ENCODE measurements around the gene LMAN2.

The LMAN2 gene

DNA sequence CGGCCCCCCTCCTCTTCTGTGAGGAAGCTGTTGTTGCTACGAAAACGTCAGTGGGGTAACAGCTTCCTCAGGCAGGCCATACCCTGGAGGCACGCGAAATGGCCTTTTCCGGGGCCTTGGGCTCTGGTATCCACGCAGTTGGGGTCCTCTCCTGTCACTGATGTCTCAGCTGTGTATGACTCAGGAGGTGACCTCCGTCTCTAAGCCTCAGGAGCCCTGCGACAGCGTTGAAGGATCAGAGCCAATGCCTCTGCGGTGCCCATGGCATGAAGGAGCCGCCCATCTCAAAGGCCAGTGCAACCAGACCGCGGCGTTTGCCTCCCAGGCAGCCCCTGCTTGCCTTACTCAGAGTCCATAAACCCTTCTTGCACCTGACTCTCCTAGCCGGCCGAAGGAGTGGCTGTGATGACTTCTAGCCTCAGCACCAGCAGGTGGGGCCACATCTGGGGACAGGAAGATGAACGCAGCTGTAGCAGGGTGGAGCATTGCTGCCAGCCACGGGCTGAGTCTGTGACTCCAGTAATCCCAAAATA, 38.8 kb downstream of the LMAN2 start:
- peak overlapping the region; percentile 65 for H3K4me3 ChIP-seq (ENCODE audit: low read length)
- H3K4me2 ChIP-seq (ENCODE audit: low read length): peak overlapping the region; percentile 100
- peak overlapping the region; percentile 59 for H3K9ac ChIP-seq (ENCODE audit: low read depth, low read length)
- peaks cover 5% of the 10 kb centered on the region for H3K36me3 ChIP-seq (ENCODE audit: insufficient read depth, low read length)
- H3K27me3 ChIP-seq (ENCODE audit: control insufficient read depth, insufficient read depth, low read length): no peaks in the 10 kb centered on the region
- H3K9me3 ChIP-seq (replicated peaks; ENCODE audit: low read length): no peaks in the 10 kb centered on the region
- H3K4me1 ChIP-seq (ENCODE audit: control insufficient read depth, insufficient read depth, low read length): peaks cover 30% of the 10 kb centered on the region

DNA sequence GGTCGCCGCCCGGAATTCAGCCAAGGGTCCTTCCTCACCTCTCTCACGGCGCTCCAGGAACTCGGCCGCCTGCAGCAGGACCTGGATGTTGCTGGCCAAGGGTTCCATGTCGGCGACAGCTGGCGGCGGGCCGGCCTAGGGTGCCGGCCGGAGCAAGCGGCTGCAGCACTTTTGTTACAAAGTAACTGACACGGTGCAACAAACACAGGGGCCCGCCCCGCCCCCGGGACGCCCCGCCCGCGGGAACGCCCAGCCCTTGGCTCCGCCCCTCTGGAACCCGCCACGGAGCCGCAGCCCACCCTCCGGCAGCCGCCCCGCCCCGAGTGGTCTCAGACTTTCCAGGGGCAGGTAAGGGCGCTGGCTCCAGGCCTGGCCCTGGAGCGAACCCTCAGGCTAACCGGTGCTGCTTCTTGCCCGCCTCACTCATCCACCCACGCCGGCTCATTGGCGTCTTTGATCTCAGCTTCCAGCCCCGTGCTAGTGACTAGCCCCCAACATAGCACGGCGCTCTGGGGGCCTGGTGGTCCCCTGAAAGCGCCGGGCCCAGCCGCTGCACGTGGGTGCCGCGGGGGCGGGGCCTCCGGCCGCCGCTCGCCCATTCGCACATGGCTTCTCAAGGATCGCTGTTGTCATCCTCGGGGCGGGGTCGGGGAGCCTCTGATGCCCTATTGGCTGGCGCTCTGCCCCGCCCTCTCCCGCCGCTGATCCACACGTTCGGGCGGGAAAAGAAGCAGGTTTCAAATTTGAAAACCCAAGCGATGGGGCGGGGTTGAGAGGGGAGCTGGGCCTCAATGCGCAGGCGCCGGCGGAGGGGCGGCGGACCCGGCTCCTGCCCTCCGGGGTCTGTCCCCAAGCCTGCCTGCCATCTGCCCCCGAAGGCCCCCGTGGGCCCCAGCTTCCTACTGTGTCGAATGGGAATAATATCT, 39.5 kb downstream of the LMAN2 start, which contains the start of gene MXD3:
Gene MXD3 (minus strand): TSS at position 176 of the 926 bp plus-strand sequence. CDS start 68 bp downstream, at position 108.
- peak within 1 kb of the TSS; percentile 87 for H3K4me3 ChIP-seq (ENCODE audit: low read length)
- H3K4me1 ChIP-seq (ENCODE audit: control insufficient read depth, insufficient read depth, low read length): peaks cover 30% of the 10 kb centered on the region

DNA sequence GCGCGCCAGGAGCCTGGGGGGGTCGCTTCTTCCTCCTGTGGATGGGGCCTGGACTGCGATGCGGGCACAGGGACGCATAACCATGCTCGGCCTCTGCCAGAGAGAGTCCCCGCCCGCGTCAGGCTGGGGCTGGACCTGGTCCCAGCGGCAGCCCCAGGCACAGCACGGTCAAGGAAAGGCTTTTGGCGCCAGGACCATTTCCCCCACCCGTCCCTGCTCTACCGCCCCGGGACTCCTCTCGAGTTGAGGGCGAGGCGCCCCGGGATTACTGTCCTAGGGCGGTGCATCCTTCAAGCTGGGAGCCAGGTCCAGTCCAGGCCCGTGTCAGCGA, 40.1 kb downstream of the LMAN2 start:
- H3K9me3 ChIP-seq (replicated peaks; ENCODE audit: low read length): no peaks in the 10 kb centered on the region
- H3K4me2 ChIP-seq (ENCODE audit: low read length): peak overlapping the region; percentile 100
- peaks cover 30% of the 10 kb centered on the region for H3K4me1 ChIP-seq (ENCODE audit: control insufficient read depth, insufficient read depth, low read length)
- H3K36me3 ChIP-seq (ENCODE audit: insufficient read depth, low read length): peaks cover 14% of the 10 kb centered on the region
- H3K27me3 ChIP-seq (ENCODE audit: control insufficient read depth, insufficient read depth, low read length): no peaks in the 10 kb centered on the region
- peak overlapping the region; percentile 87 for H3K4me3 ChIP-seq (ENCODE audit: low read length)
- peak overlapping the region; percentile 81 for H3K9ac ChIP-seq (ENCODE audit: low read depth, low read length)

More for the DNA sequence above, 39.5 kb downstream of the LMAN2 start, which contains the start of gene MXD3:
- H3K27me3 ChIP-seq (ENCODE audit: control insufficient read depth, insufficient read depth, low read length): no peaks in the 10 kb centered on the region
- H3K9me3 ChIP-seq (replicated peaks; ENCODE audit: low read length): no peaks in the 10 kb centered on the region
- H3K36me3 ChIP-seq (ENCODE audit: insufficient read depth, low read length): peaks cover 8% of the 10 kb centered on the region
- peak within 1 kb of the TSS; percentile 100 for H3K4me2 ChIP-seq (ENCODE audit: low read length)
- peak within 1 kb of the TSS; percentile 81 for H3K9ac ChIP-seq (ENCODE audit: low read depth, low read length)

DNA sequence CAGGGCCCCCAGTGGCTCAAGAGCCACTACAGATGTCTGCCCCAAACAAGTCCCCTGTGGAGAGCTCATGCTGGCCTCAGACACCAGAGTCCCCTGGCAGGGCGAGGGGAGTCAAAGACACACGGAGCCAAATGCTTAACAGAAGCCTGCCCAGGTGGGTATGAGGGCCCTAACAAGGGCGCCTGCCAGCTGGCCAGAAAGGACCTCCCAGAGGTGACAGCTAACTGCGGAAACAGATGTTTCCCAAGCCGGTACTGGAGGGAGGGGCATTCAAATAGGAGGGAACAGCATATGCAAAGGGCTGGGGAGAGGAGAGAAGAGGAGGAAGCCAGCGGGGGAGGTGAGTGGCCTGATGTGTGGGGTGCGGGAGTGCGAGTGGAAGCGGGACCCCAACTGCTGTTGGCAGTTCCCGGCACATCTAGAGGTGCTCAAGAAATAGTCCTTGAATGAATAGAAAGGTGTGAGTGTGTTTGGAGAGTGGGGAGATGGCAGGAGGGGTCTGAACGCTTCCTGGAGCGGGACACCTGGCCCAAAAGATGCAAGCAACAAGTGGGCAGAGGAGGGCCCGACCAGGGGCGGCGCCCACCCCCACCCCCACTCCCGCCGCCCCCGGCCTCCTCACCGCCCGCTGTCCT, 40.6 kb downstream of the LMAN2 start:
- Histone ChIP-seq H3K4me3 (ENCODE audit: low read length) (peak overlapping the region; percentile 87), H3K4me1 (ENCODE audit: control insufficient read depth, insufficient read depth, low read length) (peaks cover 34% of the 10 kb centered on the region), H3K27me3 (ENCODE audit: control insufficient read depth, insufficient read depth, low read length) (no peaks in the 10 kb centered on the region)

DNA sequence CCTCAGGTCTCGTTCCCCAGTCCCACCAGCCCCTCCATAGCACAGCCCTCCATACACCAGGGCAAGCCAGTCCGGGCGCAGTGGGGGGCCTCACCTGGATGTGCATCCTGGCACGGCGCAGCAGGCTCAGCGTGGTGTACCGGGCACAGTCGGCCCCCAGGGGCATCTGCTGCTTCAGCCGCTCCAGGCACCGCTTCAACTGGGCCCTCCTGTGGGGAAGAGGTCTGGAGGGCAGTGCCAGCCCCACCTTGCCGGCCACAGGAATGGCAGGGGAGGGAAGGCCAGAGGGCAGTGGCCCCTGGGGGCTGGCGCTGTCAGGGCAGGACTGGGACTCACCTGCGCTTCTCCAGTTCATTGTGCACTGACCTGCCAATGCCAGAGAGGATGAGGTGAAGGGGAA, 41.1 kb downstream of the LMAN2 start:
- Histone ChIP-seq H3K36me3 (ENCODE audit: insufficient read depth, low read length) (peaks cover 23% of the 10 kb centered on the region), H3K4me3 (ENCODE audit: low read length) (peak overlapping the region; percentile 87), H3K9me3 (replicated peaks; ENCODE audit: low read length) (no peaks in the 10 kb centered on the region), H3K9ac (ENCODE audit: low read depth, low read length) (peak overlapping the region; percentile 81), H3K4me1 (ENCODE audit: control insufficient read depth, insufficient read depth, low read length) (peaks cover 39% of the 10 kb centered on the region), H3K27me3 (ENCODE audit: control insufficient read depth, insufficient read depth, low read length) (no peaks in the 10 kb centered on the region), H3K4me2 (ENCODE audit: low read length) (peak overlapping the region; percentile 100)

More for the DNA sequence above, 40.6 kb downstream of the LMAN2 start:
- Histone ChIP-seq H3K9me3 (replicated peaks; ENCODE audit: low read length) (no peaks in the 10 kb centered on the region), H3K4me2 (ENCODE audit: low read length) (peak overlapping the region; percentile 100), H3K9ac (ENCODE audit: low read depth, low read length) (peak overlapping the region; percentile 81), H3K36me3 (ENCODE audit: insufficient read depth, low read length) (peaks cover 18% of the 10 kb centered on the region)

DNA sequence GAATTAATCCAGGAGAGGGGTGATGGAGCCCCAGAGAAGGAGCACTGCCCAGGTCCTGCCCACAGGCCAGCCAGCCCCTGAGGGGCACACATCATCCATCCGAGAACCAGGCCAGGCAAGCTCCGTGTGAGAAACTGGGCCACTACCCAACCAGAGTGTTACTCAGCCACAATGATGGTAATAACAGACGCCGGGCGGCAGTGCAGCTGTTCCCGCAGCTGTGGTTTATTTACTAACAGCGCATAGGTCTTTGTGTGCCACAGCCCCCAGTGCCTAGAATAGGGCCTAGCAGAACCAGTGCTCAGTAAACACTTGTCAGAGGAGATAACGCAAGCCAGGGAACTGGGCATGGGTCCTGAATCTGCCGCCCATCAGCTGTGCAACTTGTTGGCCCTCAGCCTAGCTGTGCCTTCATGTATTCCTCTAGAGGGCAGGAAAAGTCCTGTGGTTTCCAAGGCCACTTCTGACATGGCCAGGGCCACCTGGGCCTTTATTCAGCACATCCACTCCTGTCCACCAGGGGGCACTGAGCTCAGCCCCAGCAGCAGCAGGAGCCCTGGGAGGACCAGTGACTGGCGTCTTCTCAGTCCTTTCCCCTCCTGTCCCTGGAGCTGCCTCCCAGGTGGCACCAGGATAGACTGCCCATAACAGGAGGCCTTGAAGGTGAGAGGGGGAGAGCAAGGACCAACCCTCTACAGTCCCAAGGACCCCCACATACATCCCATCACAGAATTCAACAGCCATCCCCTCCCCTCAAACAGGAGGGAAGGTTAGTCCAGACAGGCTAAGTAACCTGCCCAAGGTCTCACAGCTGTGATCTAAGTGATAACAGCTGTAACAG, 41.9 kb downstream of the LMAN2 start:
- Histone ChIP-seq H3K4me1 (ENCODE audit: control insufficient read depth, insufficient read depth, low read length) (peaks cover 47% of the 10 kb centered on the region), H3K9me3 (replicated peaks; ENCODE audit: low read length) (no peaks in the 10 kb centered on the region), H3K27me3 (ENCODE audit: control insufficient read depth, insufficient read depth, low read length) (no peaks in the 10 kb centered on the region), H3K4me3 (ENCODE audit: low read length) (no peak overlapping the region), H3K9ac (ENCODE audit: low read depth, low read length) (peak overlapping the region; percentile 12), H3K4me2 (ENCODE audit: low read length) (peak overlapping the region; percentile 100), H3K36me3 (ENCODE audit: insufficient read depth, low read length) (peaks cover 31% of the 10 kb centered on the region)

DNA sequence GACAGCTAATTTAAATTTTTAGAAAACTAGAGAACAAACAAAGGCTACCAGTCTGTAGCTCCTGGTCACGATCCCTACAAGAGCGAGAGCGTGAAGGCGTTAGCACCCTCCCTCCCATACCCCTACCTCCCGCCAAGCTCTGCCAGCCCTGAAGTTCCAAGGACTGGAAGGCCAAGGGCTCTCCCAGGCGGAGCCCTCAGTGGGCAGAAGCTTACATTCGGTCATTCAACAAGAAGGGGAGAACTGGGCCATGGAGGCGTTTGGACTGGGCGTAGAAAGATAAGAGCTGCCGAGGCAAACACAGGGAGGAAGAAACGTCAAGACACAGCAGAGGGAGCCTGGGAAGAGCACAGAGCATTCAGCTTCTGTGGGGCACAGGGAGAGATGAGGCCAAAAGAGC, 42.7 kb downstream of the LMAN2 start:
- Histone ChIP-seq H3K36me3 (ENCODE audit: insufficient read depth, low read length) (peaks cover 31% of the 10 kb centered on the region), H3K4me3 (ENCODE audit: low read length) (no peak overlapping the region), H3K9ac (ENCODE audit: low read depth, low read length) (peak overlapping the region; percentile 12), H3K9me3 (replicated peaks; ENCODE audit: low read length) (no peaks in the 10 kb centered on the region), H3K4me2 (ENCODE audit: low read length) (no peak overlapping the region), H3K27me3 (ENCODE audit: control insufficient read depth, insufficient read depth, low read length) (no peaks in the 10 kb centered on the region), H3K4me1 (ENCODE audit: control insufficient read depth, insufficient read depth, low read length) (peaks cover 49% of the 10 kb centered on the region)

DNA sequence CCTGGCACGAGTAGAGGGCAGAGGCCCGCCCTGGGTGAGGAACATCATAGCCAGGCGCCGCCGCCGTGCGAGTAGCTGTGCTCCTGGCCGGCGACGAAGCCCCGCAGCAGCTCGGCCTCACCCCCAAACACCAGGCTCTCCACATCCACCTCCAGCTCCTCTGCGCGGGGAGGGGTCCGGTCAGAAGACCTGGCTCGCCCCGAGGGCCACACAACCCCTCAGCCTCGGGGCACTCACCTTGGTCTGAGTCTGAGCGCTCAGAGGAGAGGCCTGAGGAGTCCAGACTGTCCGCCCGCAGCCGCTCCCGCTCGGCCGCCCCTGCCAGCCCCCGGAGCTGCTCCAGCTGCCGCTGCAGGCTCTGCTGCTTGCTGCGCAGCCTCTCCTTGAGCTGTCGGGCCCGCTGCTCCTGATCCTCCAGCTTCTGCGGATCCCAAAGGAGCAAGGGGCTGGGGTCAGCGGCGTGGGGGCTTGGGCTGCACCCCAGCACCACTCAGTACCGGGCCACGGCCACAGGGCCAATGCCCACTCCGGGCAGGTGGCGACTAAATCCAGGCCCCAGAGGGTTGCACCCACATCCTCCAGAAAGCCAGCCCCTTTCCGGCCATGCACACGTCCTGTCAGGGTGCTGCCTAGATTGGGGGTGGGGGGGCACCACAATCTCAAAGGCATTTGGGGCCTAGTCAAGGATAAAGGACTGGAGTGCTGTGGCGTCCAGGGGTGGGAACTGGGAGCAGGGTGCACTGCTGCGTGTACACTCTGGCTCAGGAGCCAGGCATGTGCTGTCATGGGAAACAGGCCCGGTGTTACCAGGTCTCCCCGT, 43.7 kb downstream of the LMAN2 start:
- Histone ChIP-seq H3K9me3 (replicated peaks; ENCODE audit: low read length) (no peaks in the 10 kb centered on the region), H3K27me3 (ENCODE audit: control insufficient read depth, insufficient read depth, low read length) (no peaks in the 10 kb centered on the region), H3K4me2 (ENCODE audit: low read length) (no peak overlapping the region), H3K9ac (ENCODE audit: low read depth, low read length) (no peak overlapping the region), H3K36me3 (ENCODE audit: insufficient read depth, low read length) (peaks cover 31% of the 10 kb centered on the region), H3K4me3 (ENCODE audit: low read length) (no peak overlapping the region), H3K4me1 (ENCODE audit: control insufficient read depth, insufficient read depth, low read length) (peaks cover 46% of the 10 kb centered on the region)

DNA sequence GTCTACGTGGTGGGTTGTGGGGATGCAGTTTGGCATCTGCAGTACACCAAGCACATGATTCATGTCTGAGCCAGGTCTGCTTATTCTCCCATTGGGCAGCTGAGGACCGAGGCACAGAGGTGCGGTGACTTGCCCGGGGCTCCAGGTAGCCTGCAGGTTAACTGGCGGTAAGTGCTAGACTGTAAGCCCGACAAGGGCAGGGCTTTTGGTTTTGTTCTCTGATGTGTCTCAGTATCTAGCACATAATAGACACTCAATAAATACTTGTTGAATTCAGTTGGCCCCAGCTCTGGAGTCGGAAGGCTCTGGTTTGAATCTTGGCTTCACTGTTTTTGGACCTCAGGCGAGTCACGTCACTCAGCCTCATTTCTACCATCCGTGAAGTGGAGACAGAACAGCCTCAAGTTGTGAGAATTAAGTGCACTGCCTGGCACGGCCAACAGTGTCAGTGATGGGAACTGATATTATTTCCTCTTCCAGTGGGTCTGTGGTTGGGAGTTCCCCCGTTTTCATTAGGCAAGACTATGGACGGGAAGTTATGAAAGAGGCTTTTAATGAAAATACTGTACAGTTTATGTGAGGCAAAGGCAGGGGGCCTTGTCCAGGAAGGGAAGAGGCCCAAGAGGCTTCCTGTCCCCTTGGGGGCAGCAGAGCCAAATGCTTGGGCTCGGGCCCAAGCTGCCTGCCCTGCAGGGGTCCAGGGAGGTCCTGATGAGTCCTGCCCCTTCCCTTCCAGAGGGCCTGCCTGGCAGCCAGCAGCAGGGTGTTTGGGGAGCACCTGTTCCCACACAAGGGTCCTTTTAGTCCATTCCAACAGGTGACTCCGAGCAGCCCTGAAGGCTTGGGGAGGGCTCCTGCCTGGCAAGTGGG, 44.6 kb downstream of the LMAN2 start:
- Histone ChIP-seq H3K4me1 (ENCODE audit: control insufficient read depth, insufficient read depth, low read length) (peaks cover 50% of the 10 kb centered on the region), H3K36me3 (ENCODE audit: insufficient read depth, low read length) (peaks cover 35% of the 10 kb centered on the region), H3K4me2 (ENCODE audit: low read length) (no peak overlapping the region), H3K4me3 (ENCODE audit: low read length) (no peak overlapping the region), H3K27me3 (ENCODE audit: control insufficient read depth, insufficient read depth, low read length) (no peaks in the 10 kb centered on the region), H3K9ac (ENCODE audit: low read depth, low read length) (no peak overlapping the region), H3K9me3 (replicated peaks; ENCODE audit: low read length) (no peaks in the 10 kb centered on the region)
